ENCODE measurements around the gene TMEM164. TPM values are rescaled to one million over a fixed set of nuclear protein-coding genes. Genes with fewer than 3 reads are reported as not detected.
A peak's percentile ranks its signal among the peaks of the same experiment; 100 is the strongest.

TMEM164 gene
- total RNA-seq, 1 donor from 2014 or later = 76.3 TPM

DNA sequence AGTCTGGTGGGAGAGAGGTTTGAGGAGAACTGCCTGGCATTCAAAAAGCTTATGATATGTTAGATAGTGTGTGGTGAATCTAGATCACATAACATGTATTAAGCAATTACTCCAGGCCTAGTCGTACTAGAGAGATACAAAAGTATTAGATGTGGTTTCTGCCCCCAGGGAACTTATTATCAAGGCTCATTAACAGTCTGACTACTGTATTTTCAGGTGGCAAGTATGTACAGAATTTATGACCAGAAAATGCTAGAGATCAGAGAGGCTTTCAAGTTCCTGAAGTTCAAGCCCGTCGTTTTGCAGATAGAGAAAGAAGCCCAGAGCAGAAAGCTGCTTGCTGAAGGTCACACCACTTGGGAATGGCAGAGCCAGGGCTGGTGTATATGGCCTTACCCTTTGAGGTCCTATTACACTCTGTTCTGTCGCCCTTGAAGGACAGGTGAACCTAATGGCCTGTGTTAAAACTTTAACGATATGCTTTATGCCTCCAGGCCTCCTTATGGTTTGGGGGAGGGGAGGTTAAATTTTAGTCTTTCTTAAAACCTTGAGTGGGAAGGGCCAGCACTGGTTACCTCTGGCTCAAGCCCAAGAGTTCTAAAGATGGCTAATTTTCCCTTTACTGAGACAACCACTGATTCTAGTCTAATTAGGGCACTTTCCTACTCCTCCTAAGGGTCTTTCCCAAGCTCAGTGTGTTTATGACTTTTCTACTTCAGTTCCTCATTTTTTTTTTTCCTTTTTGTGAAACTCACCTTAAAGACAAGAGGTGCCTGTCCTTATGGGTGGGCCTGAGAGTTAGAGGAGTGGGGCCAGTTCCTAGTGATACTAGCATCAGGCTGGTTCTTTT, 19.9 kb downstream of the TMEM164 start:
- H3K4me1 Mint-ChIP-seq (ENCODE audit: unreplicated experiment) = peaks cover 19% of the 10 kb centered on the region

DNA sequence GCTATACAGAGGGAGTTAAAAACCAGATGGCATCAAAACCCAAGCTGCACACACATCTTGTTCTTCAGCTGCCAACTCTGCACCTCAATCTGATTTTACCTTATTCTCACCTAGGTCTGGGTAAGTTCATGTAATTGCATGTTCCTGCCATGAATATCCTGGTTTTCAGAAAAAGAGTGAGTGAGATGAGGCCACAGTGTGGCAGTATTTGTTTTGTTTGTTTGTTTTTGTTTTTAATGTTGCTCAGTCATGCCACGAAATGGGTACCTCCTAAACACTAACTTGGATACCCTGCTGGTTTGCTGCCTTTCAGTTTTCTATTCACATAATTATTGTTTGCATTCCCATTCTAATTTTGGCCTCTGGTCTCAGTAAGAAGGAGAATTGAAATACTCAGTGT, 22.5 kb downstream of the TMEM164 start:
- Mint-ChIP-seq H3K27me3 (no peaks in the 10 kb centered on the region), H3K4me1 (ENCODE audit: unreplicated experiment) (peaks cover 26% of the 10 kb centered on the region), H3K9me3 (no peaks in the 10 kb centered on the region), H3K27ac (peak overlapping the region; percentile 8), H3K36me3 (peaks cover 14% of the 10 kb centered on the region), H3K4me3 (no peak overlapping the region)
- TF ChIP-seq, protein P1, sequence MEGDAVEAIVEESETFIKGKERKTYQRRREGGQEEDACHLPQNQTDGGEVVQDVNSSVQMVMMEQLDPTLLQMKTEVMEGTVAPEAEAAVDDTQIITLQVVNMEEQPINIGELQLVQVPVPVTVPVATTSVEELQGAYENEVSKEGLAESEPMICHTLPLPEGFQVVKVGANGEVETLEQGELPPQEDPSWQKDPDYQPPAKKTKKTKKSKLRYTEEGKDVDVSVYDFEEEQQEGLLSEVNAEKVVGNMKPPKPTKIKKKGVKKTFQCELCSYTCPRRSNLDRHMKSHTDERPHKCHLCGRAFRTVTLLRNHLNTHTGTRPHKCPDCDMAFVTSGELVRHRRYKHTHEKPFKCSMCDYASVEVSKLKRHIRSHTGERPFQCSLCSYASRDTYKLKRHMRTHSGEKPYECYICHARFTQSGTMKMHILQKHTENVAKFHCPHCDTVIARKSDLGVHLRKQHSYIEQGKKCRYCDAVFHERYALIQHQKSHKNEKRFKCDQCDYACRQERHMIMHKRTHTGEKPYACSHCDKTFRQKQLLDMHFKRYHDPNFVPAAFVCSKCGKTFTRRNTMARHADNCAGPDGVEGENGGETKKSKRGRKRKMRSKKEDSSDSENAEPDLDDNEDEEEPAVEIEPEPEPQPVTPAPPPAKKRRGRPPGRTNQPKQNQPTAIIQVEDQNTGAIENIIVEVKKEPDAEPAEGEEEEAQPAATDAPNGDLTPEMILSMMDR (conservative IDR thresholded peaks at IDR 0.05) = no peak
- no peak for DNase-seq (ENCODE audit: extremely low spot score, unreplicated experiment)

More for the DNA sequence above, 19.9 kb downstream of the TMEM164 start:
- no peaks in the 10 kb centered on the region for H3K27me3 Mint-ChIP-seq
- H3K36me3 Mint-ChIP-seq = peaks cover 19% of the 10 kb centered on the region
- no peak for DNase-seq (ENCODE audit: extremely low spot score, unreplicated experiment)
- no peak overlapping the region for H3K4me3 Mint-ChIP-seq
- TF ChIP-seq, protein P1 (conservative IDR thresholded peaks at IDR 0.05) = no peak
- H3K9me3 Mint-ChIP-seq = no peaks in the 10 kb centered on the region
- peak overlapping the region; percentile 42 for H3K27ac Mint-ChIP-seq

- H3K4me1 Mint-ChIP-seq (ENCODE audit: unreplicated experiment) = peaks cover 26% of the 10 kb centered on the region
- H3K9me3 Mint-ChIP-seq = no peaks in the 10 kb centered on the region
- DNase-seq (ENCODE audit: extremely low spot score, unreplicated experiment) = no peak
- no peaks in the 10 kb centered on the region for H3K27me3 Mint-ChIP-seq
- no peak overlapping the region for H3K4me3 Mint-ChIP-seq
- TF ChIP-seq, protein P1 (conservative IDR thresholded peaks at IDR 0.05) = no peak
- H3K27ac Mint-ChIP-seq = peak overlapping the region; percentile 8
- H3K36me3 Mint-ChIP-seq = peaks cover 14% of the 10 kb centered on the region
Observed at GRCh38 chrX:110026099-110026844, 23.4 kb downstream of the TMEM164 start.

DNA sequence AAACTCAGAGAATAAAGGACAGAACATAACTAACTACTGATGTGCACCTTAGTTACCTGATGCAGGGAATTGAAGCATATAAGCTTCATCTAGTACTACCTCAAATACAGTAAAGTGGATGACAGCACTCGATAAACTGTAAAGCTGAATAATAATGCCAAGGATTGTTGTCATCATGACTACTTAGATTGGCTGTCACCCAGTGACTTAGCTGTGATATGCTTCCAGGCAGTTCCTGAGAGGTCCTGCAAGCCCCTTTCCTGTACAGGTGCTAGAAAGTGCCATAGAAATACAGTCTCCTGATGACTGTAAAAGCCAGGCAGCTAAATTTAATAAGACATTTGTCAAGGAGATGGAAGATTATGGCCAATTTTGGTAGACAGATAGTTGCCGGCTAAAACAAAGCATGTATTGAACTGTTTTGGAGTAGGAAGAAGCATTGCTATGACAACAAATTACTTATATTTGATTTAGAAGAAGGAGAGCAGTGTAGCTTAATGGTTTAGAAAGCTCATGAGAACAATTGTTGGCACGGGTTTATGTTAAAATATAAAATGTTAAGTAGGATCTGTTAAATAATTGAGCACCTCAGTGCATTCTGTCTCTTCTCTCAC, 29.7 kb downstream of the TMEM164 start:
- Mint-ChIP-seq H3K4me1 (ENCODE audit: unreplicated experiment) (peaks cover 25% of the 10 kb centered on the region), H3K4me3 (no peak overlapping the region), H3K27ac (peak overlapping the region; percentile 20), H3K36me3 (peaks cover 4% of the 10 kb centered on the region), H3K9me3 (no peaks in the 10 kb centered on the region), H3K27me3 (no peaks in the 10 kb centered on the region)
- TF ChIP-seq, protein P1 (conservative IDR thresholded peaks at IDR 0.05) = no peak
- no peak for DNase-seq (ENCODE audit: extremely low spot score, unreplicated experiment)

DNA sequence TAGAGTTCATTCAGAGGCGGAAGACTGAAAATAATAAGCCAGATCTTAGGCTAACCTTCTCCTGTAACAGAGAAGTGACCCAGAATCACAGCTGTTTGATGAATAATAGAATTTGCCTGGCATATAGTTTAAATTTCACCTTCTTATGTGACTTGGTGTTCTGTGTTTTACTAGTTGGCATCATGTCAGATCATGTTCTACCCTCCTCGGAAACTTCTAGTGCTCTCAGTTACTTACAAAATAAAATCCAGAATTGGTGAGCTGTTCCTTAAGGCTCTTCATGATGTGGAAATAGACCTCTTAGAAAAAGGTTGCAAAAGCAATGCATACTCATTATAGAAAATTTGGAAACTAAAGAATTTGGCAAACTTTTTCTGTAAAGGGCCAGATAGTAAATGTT, 31.1 kb downstream of the TMEM164 start:
- Mint-ChIP-seq H3K4me3 (no peak overlapping the region), H3K9me3 (no peaks in the 10 kb centered on the region), H3K36me3 (peaks cover 4% of the 10 kb centered on the region), H3K27me3 (no peaks in the 10 kb centered on the region), H3K27ac (no peak overlapping the region), H3K4me1 (ENCODE audit: unreplicated experiment) (peaks cover 23% of the 10 kb centered on the region)
- TF ChIP-seq, protein P1 (conservative IDR thresholded peaks at IDR 0.05) = no peak
- DNase-seq (ENCODE audit: extremely low spot score, unreplicated experiment) = no peak

All from type B pancreatic cell (in vitro differentiated cells).